ENCODE data around the gene CFAP69.

Gene CFAP69

DNA sequence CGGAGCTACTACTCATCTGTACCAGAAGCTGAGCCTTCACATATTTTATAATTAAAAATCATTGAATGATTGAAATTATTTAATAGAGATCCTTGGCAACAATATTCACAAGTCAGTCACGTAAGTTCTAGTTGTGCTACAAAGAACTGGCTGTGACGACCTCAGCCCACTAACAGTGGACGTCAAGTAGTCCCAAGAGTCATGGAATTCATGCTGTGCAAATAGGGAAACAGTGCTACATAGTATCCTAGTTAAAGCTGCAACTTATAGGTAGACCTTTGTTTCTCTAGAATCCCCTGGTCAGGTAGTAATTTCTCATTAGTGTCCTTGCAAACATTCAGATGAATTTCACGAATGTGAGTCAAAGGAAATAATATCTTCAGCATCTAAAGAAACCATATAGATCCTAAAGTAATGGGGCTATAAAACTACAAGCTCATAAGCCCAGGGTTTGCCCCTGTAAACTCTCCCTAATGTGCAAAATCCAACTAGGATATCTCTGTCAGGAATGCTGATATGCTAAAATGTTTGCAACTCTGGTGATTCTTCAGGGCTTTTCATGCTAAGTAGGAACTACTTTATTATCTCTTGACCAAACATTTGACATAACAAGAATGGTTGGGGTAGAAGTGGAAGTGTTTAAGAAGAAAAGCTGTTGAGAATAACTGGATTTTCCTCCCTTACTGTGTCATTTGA is 31.2 kb downstream of the CFAP69 start:
- no peak for TF ChIP-seq CTCF (conservative IDR thresholded peaks at IDR 0.05; ENCODE audit: low read depth, low read length)
- no peak overlapping the region for H3K4me3 ChIP-seq (ENCODE audit: low read depth, low read length)
- DNase-seq (ENCODE audit: low read depth): no peak

DNA sequence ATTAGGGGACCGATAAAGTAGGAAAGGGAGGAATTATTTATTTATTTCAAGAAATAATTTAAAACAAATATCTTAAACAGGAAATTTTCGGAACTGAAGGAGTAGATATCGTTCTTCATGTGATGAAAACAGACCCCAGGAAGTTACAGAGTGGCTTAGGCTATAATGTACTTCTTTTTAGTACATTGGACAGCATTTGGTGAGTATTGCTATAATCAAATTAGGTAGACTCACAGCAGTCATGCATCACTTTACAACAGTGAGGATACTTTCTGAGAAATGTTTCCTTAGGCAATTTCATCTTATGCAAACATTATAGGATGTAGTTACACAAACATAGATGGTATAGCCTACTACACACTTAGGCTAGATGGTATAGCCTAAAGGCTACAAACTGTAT is 43.2 kb downstream of the CFAP69 start:
- no peak for DNase-seq (ENCODE audit: low read depth)
- TF ChIP-seq CTCF (conservative IDR thresholded peaks at IDR 0.05; ENCODE audit: low read depth, low read length): no peak
- no peak overlapping the region for H3K4me3 ChIP-seq (ENCODE audit: low read depth, low read length)

DNA sequence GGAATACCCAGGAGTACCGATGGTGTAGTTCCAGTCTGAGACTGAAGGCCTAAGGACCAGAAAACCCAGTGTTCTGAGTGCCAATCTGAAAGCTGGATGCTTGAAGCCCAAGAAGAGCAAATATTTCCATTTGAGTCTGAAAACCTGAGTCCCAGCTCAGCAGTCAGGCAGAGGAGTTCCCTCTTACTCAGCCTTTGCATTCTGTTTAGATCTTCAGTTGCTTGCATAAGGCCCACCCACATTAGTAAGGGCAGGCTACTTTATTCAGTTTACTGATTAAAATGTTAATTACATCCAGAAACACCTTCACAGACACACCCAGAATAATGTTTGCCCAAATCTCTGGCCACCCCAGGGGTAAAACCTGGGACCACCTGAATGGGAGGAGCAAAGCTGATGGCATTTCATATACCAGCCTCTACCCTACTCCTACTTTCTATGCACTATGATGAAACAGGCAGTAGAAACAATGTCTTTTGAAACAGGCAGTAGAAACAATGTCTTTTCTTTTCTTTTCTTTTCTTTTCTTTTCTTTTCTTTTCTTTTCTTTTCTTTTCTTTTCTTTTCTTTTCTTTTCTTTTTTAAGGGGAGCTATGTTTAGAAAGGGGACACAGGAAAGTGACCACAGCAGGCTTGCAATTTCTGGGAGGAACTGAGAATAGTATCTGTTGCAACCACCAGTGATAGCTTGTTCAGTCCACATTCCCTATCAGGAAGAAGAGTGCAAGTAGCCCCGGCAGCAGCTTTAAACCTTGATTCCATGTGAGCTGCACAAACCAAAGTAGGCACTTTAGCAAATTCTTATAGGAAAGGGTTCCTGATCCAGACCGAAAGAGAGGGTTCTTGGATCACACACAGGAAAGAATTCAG is 45.5 kb downstream of the CFAP69 start:
- no peak overlapping the region for H3K4me3 ChIP-seq (ENCODE audit: low read depth, low read length)
- no peak for TF ChIP-seq CTCF (conservative IDR thresholded peaks at IDR 0.05; ENCODE audit: low read depth, low read length)
- no peak for DNase-seq (ENCODE audit: low read depth)

- TF ChIP-seq CTCF (conservative IDR thresholded peaks at IDR 0.05; ENCODE audit: low read depth, low read length): peak; percentile 89
- DNase-seq (ENCODE audit: low read depth): peak; percentile 85
- no peak overlapping the region for H3K4me3 ChIP-seq (ENCODE audit: low read depth, low read length)
These were observed 53.4 kb downstream of the CFAP69 start for GRCh38 chr7:90298145-90299038.

- TF ChIP-seq CTCF (conservative IDR thresholded peaks at IDR 0.05; ENCODE audit: low read depth, low read length): no peak
- no peak overlapping the region for H3K4me3 ChIP-seq (ENCODE audit: low read depth, low read length)
These were observed 58.3 kb downstream of the CFAP69 start for GRCh38 chr7:90303241-90303640.

DNA sequence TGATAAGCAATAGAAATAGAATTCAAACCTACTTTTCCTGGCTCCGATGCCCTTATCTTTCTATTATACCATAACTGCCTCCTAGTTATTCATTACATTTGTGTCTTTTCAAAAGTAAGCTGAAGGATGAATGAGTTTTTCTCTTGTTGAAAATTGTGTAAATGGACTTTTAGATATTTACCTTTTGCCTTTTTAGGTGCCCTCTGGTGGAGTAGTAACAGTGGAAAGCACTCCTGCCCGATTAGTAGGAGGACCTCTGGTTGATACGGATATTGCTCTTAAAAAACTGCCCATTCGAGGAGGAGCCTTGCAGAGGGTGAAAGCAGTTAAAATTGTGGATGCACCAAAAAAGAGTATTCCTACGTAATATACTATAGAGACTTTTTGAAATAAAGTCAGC is 64.9 kb downstream of the CFAP69 start:
- DNase-seq (ENCODE audit: low read depth): no peak
- no peak for TF ChIP-seq CTCF (conservative IDR thresholded peaks at IDR 0.05; ENCODE audit: low read depth, low read length)
- H3K4me3 ChIP-seq (ENCODE audit: low read depth, low read length): no peak overlapping the region

More at GRCh38 chr7:90303241-90303640, 58.3 kb downstream of the CFAP69 start:
- no peak for DNase-seq (ENCODE audit: low read depth)

All from choroid plexus epithelial cell (primary cell).